Measurements from ENCODE around the gene ADAMTSL3. TPM values are rescaled to one million over a fixed set of nuclear protein-coding genes. Genes with fewer than 3 reads are reported as not detected.

ADAMTSL3 gene
- total RNA-seq, 1 experiment from 2014 or later: 0.07 TPM

GRCh38 chr15:83887404-83887803 is 233.5 kb downstream of the ADAMTSL3 start:
- H3K9me3 Mint-ChIP-seq (ENCODE audit: unreplicated experiment): no peaks in the 10 kb centered on the region
- CTCF ChIA-PET: no interaction called here
- no TSS peak for BruUV-seq (replicated peaks)

GRCh38 chr15:83887961-83888360 is 234.0 kb downstream of the ADAMTSL3 start:
- ChIA-PET CTCF (no interaction called here), POLR2A (no interaction called here)
- Histone ChIP-seq H3K4me3 (ENCODE audit: low read depth, low read length) (no peak overlapping the region), H3K27me3 (replicated peaks; ENCODE audit: control insufficient read depth, insufficient read depth, low read length) (no peaks in the 10 kb centered on the region), H3K9me3 (no peaks in the 10 kb centered on the region), H3K36me3 (ENCODE audit: control insufficient read depth, insufficient read depth, low read length) (no peaks in the 10 kb centered on the region), H3K4me1 (no peaks in the 10 kb centered on the region)
- TF ChIP-seq CTCF (IDR thresholded peaks at IDR 0.05; ENCODE audit: insufficient read depth in 1 of 2, low read depth in 1 of 2, low read length in 1 of 2, severe bottlenecking in 1 of 2, unreplicated experiment in 1 of 2): no peak
- intact Hi-C loops (cut with micrococcal nuclease; ENCODE audit: unreplicated experiment): no loop called here
- H3K27ac Mint-ChIP-seq (ENCODE audit: unreplicated experiment): no peak overlapping the region
- H3K27me3 Mint-ChIP-seq (ENCODE audit: insufficient read depth, unreplicated experiment): peaks cover 2% of the 10 kb centered on the region
- no peaks in the 10 kb centered on the region for H3K36me3 Mint-ChIP-seq (ENCODE audit: insufficient read depth, unreplicated experiment)
- no TSS peak for BruUV-seq (replicated peaks)
- no peak for DNase-seq
- H3K9me3 Mint-ChIP-seq (ENCODE audit: unreplicated experiment): no peaks in the 10 kb centered on the region
- H3K4me1 Mint-ChIP-seq (ENCODE audit: low read depth, unreplicated experiment): no peaks in the 10 kb centered on the region
- H3K4me3 Mint-ChIP-seq (ENCODE audit: unreplicated experiment): no peak overlapping the region

More at GRCh38 chr15:83887404-83887803, 233.5 kb downstream of the ADAMTSL3 start:
- Histone ChIP-seq H3K4me3 (ENCODE audit: low read depth, low read length) (no peak overlapping the region), H3K36me3 (ENCODE audit: control insufficient read depth, insufficient read depth, low read length) (no peaks in the 10 kb centered on the region), H3K27me3 (replicated peaks; ENCODE audit: control insufficient read depth, insufficient read depth, low read length) (no peaks in the 10 kb centered on the region), H3K4me1 (no peaks in the 10 kb centered on the region), H3K9me3 (no peaks in the 10 kb centered on the region)
- TF ChIP-seq CTCF (IDR thresholded peaks at IDR 0.05; ENCODE audit: insufficient read depth in 1 of 2, low read depth in 1 of 2, low read length in 1 of 2, severe bottlenecking in 1 of 2, unreplicated experiment in 1 of 2): no peak
- DNase-seq: no peak
- Mint-ChIP-seq H3K27me3 (ENCODE audit: insufficient read depth, unreplicated experiment) (peaks cover 2% of the 10 kb centered on the region), H3K27ac (ENCODE audit: unreplicated experiment) (no peak overlapping the region), H3K4me1 (ENCODE audit: low read depth, unreplicated experiment) (no peaks in the 10 kb centered on the region), H3K36me3 (ENCODE audit: insufficient read depth, unreplicated experiment) (no peaks in the 10 kb centered on the region), H3K4me3 (ENCODE audit: unreplicated experiment) (no peak overlapping the region)
- intact Hi-C loops (cut with micrococcal nuclease; ENCODE audit: unreplicated experiment): no loop called here
- POLR2A ChIA-PET: no interaction called here

- Mint-ChIP-seq H3K4me1 (ENCODE audit: low read depth, unreplicated experiment) (no peaks in the 10 kb centered on the region), H3K27ac (ENCODE audit: unreplicated experiment) (no peak overlapping the region), H3K4me3 (ENCODE audit: unreplicated experiment) (no peak overlapping the region), H3K27me3 (ENCODE audit: insufficient read depth, unreplicated experiment) (peaks cover 7% of the 10 kb centered on the region), H3K9me3 (ENCODE audit: unreplicated experiment) (no peaks in the 10 kb centered on the region), H3K36me3 (ENCODE audit: insufficient read depth, unreplicated experiment) (no peaks in the 10 kb centered on the region)
- Histone ChIP-seq H3K36me3 (ENCODE audit: control insufficient read depth, insufficient read depth, low read length) (no peaks in the 10 kb centered on the region), H3K4me1 (no peaks in the 10 kb centered on the region), H3K27me3 (replicated peaks; ENCODE audit: control insufficient read depth, insufficient read depth, low read length) (no peaks in the 10 kb centered on the region), H3K4me3 (ENCODE audit: low read depth, low read length) (no peak overlapping the region), H3K9me3 (no peaks in the 10 kb centered on the region)
- no peak for TF ChIP-seq CTCF (IDR thresholded peaks at IDR 0.05; ENCODE audit: insufficient read depth in 1 of 2, low read depth in 1 of 2, low read length in 1 of 2, severe bottlenecking in 1 of 2, unreplicated experiment in 1 of 2)
- intact Hi-C loops (cut with micrococcal nuclease; ENCODE audit: unreplicated experiment): no loop called here
- DNase-seq: no peak
- ChIA-PET POLR2A (no interaction called here), CTCF (no interaction called here)
- BruUV-seq (replicated peaks): no TSS peak
Measured at GRCh38 chr15:83889995-83890394, 236.1 kb downstream of the ADAMTSL3 start.

Data from Caco-2 (cell line).